Measurements from ENCODE around the gene CASKIN1. TPM values are rescaled to one million over a fixed set of nuclear protein-coding genes. Genes with fewer than 3 reads are reported as not detected.
A peak's percentile ranks its signal among the peaks of the same experiment; 100 is the strongest.

Gene CASKIN1
- total RNA-seq, 1 experiment from 2014 or later: 6.6 TPM

GRCh38 chr16:2213817-2214718, 17.7 kb upstream of the CASKIN1 start:
- CTCF ChIA-PET: interaction anchor here (1.0 to 1.6 kb wide), 4 partner anchors 19 to 216 kb away, joined by 4 to 10 read pairs (median 8); partner anchors contain the start of gene ECI1
- Histone ChIP-seq H3K27me3 (replicated peaks; ENCODE audit: control insufficient read depth, insufficient read depth, low read length) (no peaks in the 10 kb centered on the region), H3K9me3 (no peaks in the 10 kb centered on the region), H3K4me1 (peaks cover 29% of the 10 kb centered on the region), H3K4me3 (ENCODE audit: low read depth, low read length) (peak overlapping the region; percentile 75), H3K36me3 (ENCODE audit: control insufficient read depth, insufficient read depth, low read length) (peaks cover 3% of the 10 kb centered on the region; the same call in 1 of the 2 replicates)
- Mint-ChIP-seq H3K27ac (ENCODE audit: unreplicated experiment) (peak overlapping the region; percentile 66), H3K4me3 (ENCODE audit: unreplicated experiment) (peak overlapping the region; percentile 74), H3K27me3 (ENCODE audit: insufficient read depth, unreplicated experiment) (no peaks in the 10 kb centered on the region), H3K9me3 (ENCODE audit: unreplicated experiment) (no peaks in the 10 kb centered on the region), H3K4me1 (ENCODE audit: low read depth, unreplicated experiment) (no peaks in the 10 kb centered on the region), H3K36me3 (ENCODE audit: insufficient read depth, unreplicated experiment) (peaks cover 51% of the 10 kb centered on the region)
- DNase-seq: no peak
- intact Hi-C loops (cut with micrococcal nuclease; ENCODE audit: unreplicated experiment): no loop called here
- no peak for TF ChIP-seq CTCF (IDR thresholded peaks at IDR 0.05; ENCODE audit: insufficient read depth in 1 of 2, low read depth in 1 of 2, low read length in 1 of 2, severe bottlenecking in 1 of 2, unreplicated experiment in 1 of 2)
- POLR2A ChIA-PET: interaction anchor here (0.6 to 2.0 kb wide), 12 partner anchors 8 to 755 kb away, joined by 3 to 21 read pairs (median 4); partner anchors contain the start of genes E4F1, ECI1, KCTD5 and RPS2
- BruUV-seq (replicated peaks): no TSS peak

- Mint-ChIP-seq H3K36me3 (ENCODE audit: insufficient read depth, unreplicated experiment) (peaks cover 65% of the 10 kb centered on the region), H3K4me1 (ENCODE audit: low read depth, unreplicated experiment) (peaks cover 2% of the 10 kb centered on the region), H3K4me3 (ENCODE audit: unreplicated experiment) (peak overlapping the region; percentile 73), H3K27ac (ENCODE audit: unreplicated experiment) (peak overlapping the region; percentile 66), H3K9me3 (ENCODE audit: unreplicated experiment) (no peaks in the 10 kb centered on the region), H3K27me3 (ENCODE audit: insufficient read depth, unreplicated experiment) (no peaks in the 10 kb centered on the region)
- intact Hi-C loops (cut with micrococcal nuclease; ENCODE audit: unreplicated experiment): no loop called here
- POLR2A ChIA-PET: no interaction called here
- CTCF ChIA-PET: no interaction called here
- Histone ChIP-seq H3K4me1 (peaks cover 29% of the 10 kb centered on the region), H3K9me3 (no peaks in the 10 kb centered on the region), H3K27me3 (replicated peaks; ENCODE audit: control insufficient read depth, insufficient read depth, low read length) (no peaks in the 10 kb centered on the region), H3K4me3 (ENCODE audit: low read depth, low read length) (peak overlapping the region; percentile 75; the same call in 1 of the 2 replicates), H3K36me3 (ENCODE audit: control insufficient read depth, insufficient read depth, low read length) (peaks cover 3% of the 10 kb centered on the region; the same call in 1 of the 2 replicates)
- no peak for TF ChIP-seq CTCF (IDR thresholded peaks at IDR 0.05; ENCODE audit: insufficient read depth in 1 of 2, low read depth in 1 of 2, low read length in 1 of 2, severe bottlenecking in 1 of 2, unreplicated experiment in 1 of 2)
- TSS peak; percentile 61 for BruUV-seq (replicated peaks)
- no peak for DNase-seq
Observed at GRCh38 chr16:2212362-2213324, 16.2 kb upstream of the CASKIN1 start.

- intact Hi-C loops (cut with micrococcal nuclease; ENCODE audit: unreplicated experiment): no loop called here
- Histone ChIP-seq H3K36me3 (ENCODE audit: control insufficient read depth, insufficient read depth, low read length) (peaks cover 6% of the 10 kb centered on the region), H3K9me3 (no peaks in the 10 kb centered on the region), H3K27me3 (replicated peaks; ENCODE audit: control insufficient read depth, insufficient read depth, low read length) (no peaks in the 10 kb centered on the region), H3K4me3 (ENCODE audit: low read depth, low read length) (no peak overlapping the region), H3K4me1 (peaks cover 29% of the 10 kb centered on the region)
- BruUV-seq (replicated peaks): no TSS peak
- Mint-ChIP-seq H3K36me3 (ENCODE audit: insufficient read depth, unreplicated experiment) (peaks cover 71% of the 10 kb centered on the region), H3K27me3 (ENCODE audit: insufficient read depth, unreplicated experiment) (no peaks in the 10 kb centered on the region), H3K4me3 (ENCODE audit: unreplicated experiment) (peak overlapping the region; percentile 73), H3K4me1 (ENCODE audit: low read depth, unreplicated experiment) (peaks cover 7% of the 10 kb centered on the region), H3K27ac (ENCODE audit: unreplicated experiment) (peak overlapping the region; percentile 66), H3K9me3 (ENCODE audit: unreplicated experiment) (no peaks in the 10 kb centered on the region)
- ChIA-PET CTCF (no interaction called here), POLR2A (no interaction called here)
- DNase-seq: no peak
- no peak for TF ChIP-seq CTCF (IDR thresholded peaks at IDR 0.05; ENCODE audit: insufficient read depth in 1 of 2, low read depth in 1 of 2, low read length in 1 of 2, severe bottlenecking in 1 of 2, unreplicated experiment in 1 of 2)
Observed at GRCh38 chr16:2211923-2212347, 15.5 kb upstream of the CASKIN1 start.

Measured in Caco-2 (cell line).